ENCODE results near the gene C19orf47.

Gene C19orf47

DNA sequence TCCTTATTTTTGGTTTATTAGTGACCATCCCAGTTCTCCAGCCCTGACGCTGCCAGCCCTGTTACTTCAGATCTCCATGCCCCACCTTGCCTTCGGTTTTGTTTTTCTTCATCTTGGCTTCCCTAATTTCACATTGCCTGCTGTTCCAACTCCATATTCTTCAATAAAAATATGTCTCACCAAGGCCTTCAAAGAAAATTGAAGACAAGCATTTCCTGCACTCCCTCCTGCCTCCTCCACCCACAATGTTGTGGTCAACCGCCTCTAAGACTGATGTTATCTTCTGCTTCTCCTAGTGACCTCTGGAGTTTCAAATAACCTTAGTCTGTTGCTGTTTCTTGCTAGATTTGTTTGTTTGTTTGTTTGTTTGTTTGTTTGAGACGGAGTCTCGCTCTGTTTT lies 14.9 kb upstream of the C19orf47 start:
- peaks cover 13% of the 10 kb centered on the region; the same call in 1 of the 2 replicates for H3K36me3 ChIP-seq (ENCODE audit: insufficient read depth, low read length)
- no peak for TF ChIP-seq EZH2 (IDR thresholded peaks at IDR 0.05)
- TF ChIP-seq POLR2AphosphoS5 (IDR thresholded peaks at IDR 0.05; ENCODE audit: borderline replicate concordance, low read depth, low read length): no peak
- TF ChIP-seq FOXP2 (optimal IDR thresholded peaks at IDR 0.05; ENCODE audit: control extremely low read depth, extremely low read length, insufficient read depth): no peak
- DNase-seq (ENCODE audit: low read depth, low spot score): no peak
- H3K9ac ChIP-seq (ENCODE audit: insufficient read length): no peak overlapping the region
- H3K9me3 ChIP-seq (ENCODE audit: low read depth, low read length): no peaks in the 10 kb centered on the region
- H3K27ac ChIP-seq: no peak overlapping the region
- H3K4me3 ChIP-seq: no peak overlapping the region

DNA sequence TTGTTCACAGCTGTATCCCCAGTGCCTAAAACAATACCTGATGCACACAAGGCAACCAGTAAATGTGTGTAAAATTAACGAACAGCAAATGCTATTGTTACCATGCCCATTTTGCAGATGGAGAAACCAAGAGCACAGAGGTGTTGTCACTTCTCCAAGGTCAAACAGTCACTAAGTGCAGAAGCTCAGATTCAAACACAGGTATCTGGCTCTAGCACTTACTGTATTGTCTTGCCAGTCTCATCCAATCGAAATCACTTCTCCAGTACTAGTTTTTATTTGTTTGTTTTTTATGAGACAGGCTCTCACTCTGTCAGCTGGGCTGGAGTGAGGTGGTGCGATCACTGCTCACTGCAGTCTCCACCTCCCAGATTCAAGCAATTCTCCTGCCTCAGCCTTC lies 14.0 kb upstream of the C19orf47 start:
- Histone ChIP-seq H3K27ac (no peak overlapping the region), H3K4me3 (no peak overlapping the region), H3K36me3 (ENCODE audit: insufficient read depth, low read length) (peaks cover 5% of the 10 kb centered on the region; the same call in 1 of the 2 replicates), H3K9me3 (ENCODE audit: low read depth, low read length) (no peaks in the 10 kb centered on the region), H3K9ac (ENCODE audit: insufficient read length) (no peak overlapping the region)
- TF ChIP-seq EZH2 (IDR thresholded peaks at IDR 0.05) (no peak), POLR2AphosphoS5 (IDR thresholded peaks at IDR 0.05; ENCODE audit: borderline replicate concordance, low read depth, low read length) (no peak), FOXP2 (optimal IDR thresholded peaks at IDR 0.05; ENCODE audit: control extremely low read depth, extremely low read length, insufficient read depth) (no peak)
- DNase-seq (ENCODE audit: low read depth, low spot score): no peak

DNA sequence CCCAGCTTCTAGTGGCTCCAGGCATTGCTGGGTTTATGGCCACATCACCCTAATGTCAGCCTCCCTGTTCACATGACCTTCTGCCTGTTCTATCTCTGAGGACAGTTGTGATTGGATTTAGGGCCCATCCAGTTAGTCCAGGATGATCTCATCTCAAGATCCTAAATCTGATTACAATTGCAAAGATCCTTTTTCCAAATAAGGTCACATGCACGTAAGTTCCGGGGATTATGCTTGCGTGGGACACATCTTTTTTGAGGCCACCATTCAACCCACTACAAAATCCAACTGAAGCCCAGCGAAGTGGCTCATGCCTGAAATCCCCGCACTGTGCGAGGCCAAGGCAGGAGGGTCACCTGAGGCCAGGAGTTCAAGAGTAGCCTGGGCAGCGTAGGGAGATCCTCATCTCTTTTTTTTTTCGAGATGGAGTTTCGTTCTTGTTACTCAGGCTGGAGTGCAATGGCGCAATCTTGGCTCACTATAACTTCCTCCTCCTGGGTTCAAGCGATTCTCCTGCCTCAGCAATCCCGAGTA lies 12.6 kb upstream of the C19orf47 start:
- Histone ChIP-seq H3K9ac (ENCODE audit: insufficient read length) (no peak overlapping the region), H3K4me3 (no peak overlapping the region), H3K27ac (no peak overlapping the region), H3K9me3 (ENCODE audit: low read depth, low read length) (no peaks in the 10 kb centered on the region), H3K36me3 (ENCODE audit: insufficient read depth, low read length) (no peaks in the 10 kb centered on the region)
- no peak for DNase-seq (ENCODE audit: low read depth, low spot score)
- no peak for TF ChIP-seq FOXP2 (optimal IDR thresholded peaks at IDR 0.05; ENCODE audit: control extremely low read depth, extremely low read length, insufficient read depth)
- TF ChIP-seq POLR2AphosphoS5 (IDR thresholded peaks at IDR 0.05; ENCODE audit: borderline replicate concordance, low read depth, low read length): no peak
- TF ChIP-seq EZH2 (IDR thresholded peaks at IDR 0.05): no peak

DNA sequence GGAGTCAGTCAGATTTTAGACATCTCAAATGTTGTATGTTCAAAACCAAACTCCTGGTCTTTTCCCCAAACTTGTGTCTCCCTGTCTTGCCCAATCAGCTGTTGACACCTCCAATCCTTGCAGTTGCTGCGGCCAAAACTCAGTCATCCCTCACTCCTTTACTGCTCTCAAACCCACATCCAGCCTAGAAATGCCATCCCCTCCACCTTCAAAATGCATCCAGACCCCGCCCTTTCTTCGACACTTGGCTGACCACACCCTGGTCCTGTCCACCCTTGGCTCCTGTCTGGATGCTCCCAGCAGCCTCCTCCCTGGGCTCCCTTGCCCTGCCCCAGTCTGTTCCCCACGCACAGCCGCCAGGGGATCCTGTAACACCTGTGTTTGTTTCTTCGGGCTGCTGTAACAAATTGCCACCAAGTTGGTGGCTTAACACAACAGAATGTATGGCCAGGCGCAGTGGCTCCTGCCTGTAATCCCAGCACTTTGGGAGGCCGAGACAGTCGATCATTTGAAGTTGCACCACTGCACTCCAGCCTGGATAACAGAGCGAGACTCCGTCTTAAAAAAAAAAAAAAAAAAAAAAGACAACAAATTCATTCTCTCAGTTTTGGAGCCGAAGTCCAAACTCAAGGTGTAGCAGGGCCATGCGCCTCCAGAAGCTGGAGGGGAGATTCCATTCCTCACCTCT lies 12.0 kb upstream of the C19orf47 start:
- H3K27ac ChIP-seq: no peak overlapping the region
- no peak overlapping the region for H3K4me3 ChIP-seq
- H3K9me3 ChIP-seq (ENCODE audit: low read depth, low read length): no peaks in the 10 kb centered on the region
- H3K36me3 ChIP-seq (ENCODE audit: insufficient read depth, low read length): no peaks in the 10 kb centered on the region
- no peak for TF ChIP-seq FOXP2 (optimal IDR thresholded peaks at IDR 0.05; ENCODE audit: control extremely low read depth, extremely low read length, insufficient read depth)
- no peak for TF ChIP-seq POLR2AphosphoS5 (IDR thresholded peaks at IDR 0.05; ENCODE audit: borderline replicate concordance, low read depth, low read length)
- no peak for DNase-seq (ENCODE audit: low read depth, low spot score)
- H3K9ac ChIP-seq (ENCODE audit: insufficient read length): no peak overlapping the region

DNA sequence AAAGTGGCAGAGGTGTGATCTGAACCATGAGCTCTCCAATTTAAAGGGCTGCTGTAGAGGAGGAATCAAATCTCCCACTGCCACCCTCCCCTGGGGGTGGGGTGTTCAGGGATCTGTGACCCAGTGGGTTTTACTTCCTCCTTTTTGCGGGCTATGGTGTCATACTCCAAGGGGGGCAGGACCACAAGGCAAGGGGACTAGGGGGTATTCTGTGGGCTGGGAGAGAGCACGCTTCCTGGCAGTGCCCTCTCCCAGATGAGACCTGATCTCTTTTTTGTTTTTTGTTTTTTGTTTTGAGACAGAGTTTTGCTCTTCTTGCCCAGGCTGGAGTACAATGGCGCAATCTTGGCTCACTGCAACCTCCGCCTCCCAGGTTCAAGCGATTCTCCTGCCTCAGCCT lies 10.6 kb upstream of the C19orf47 start:
- H3K9ac ChIP-seq (ENCODE audit: insufficient read length): no peak overlapping the region
- TF ChIP-seq POLR2AphosphoS5 (IDR thresholded peaks at IDR 0.05; ENCODE audit: borderline replicate concordance, low read depth, low read length) (no peak), EZH2 (IDR thresholded peaks at IDR 0.05) (no peak), FOXP2 (optimal IDR thresholded peaks at IDR 0.05; ENCODE audit: control extremely low read depth, extremely low read length, insufficient read depth) (no peak)
- H3K27ac ChIP-seq: no peak overlapping the region
- DNase-seq (ENCODE audit: low read depth, low spot score): no peak
- H3K36me3 ChIP-seq (ENCODE audit: insufficient read depth, low read length): no peaks in the 10 kb centered on the region
- no peaks in the 10 kb centered on the region for H3K9me3 ChIP-seq (ENCODE audit: low read depth, low read length)
- H3K4me3 ChIP-seq: no peak overlapping the region

DNA sequence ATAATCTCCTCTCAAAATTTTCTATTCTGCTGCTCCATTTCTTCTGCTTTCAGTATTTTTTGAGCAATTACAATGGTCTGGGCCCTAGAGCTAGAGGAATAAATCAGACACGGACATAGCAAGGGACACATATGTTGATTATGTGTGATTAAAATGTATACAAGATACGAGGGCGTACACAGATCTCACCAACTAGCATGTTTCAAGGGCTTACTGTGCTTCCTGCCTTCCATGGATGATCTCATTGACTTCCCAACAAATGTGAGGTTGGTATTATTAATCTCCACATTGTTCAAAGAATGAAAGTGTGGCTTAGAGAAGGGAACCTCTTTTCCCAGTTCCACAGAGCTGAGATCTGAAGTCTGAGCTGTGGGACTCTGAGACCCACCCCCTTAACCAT lies 9.4 kb upstream of the C19orf47 start:
- no peak overlapping the region for H3K9ac ChIP-seq (ENCODE audit: insufficient read length)
- H3K9me3 ChIP-seq (ENCODE audit: low read depth, low read length): no peaks in the 10 kb centered on the region
- peak overlapping the region; percentile 45; the same call in 1 of the 2 replicates for H3K27ac ChIP-seq
- TF ChIP-seq EZH2 (IDR thresholded peaks at IDR 0.05) (no peak), FOXP2 (optimal IDR thresholded peaks at IDR 0.05; ENCODE audit: control extremely low read depth, extremely low read length, insufficient read depth) (no peak), POLR2AphosphoS5 (IDR thresholded peaks at IDR 0.05; ENCODE audit: borderline replicate concordance, low read depth, low read length) (no peak)
- no peaks in the 10 kb centered on the region for H3K36me3 ChIP-seq (ENCODE audit: insufficient read depth, low read length)
- DNase-seq (ENCODE audit: low read depth, low spot score): no peak
- no peak overlapping the region for H3K4me3 ChIP-seq

DNA sequence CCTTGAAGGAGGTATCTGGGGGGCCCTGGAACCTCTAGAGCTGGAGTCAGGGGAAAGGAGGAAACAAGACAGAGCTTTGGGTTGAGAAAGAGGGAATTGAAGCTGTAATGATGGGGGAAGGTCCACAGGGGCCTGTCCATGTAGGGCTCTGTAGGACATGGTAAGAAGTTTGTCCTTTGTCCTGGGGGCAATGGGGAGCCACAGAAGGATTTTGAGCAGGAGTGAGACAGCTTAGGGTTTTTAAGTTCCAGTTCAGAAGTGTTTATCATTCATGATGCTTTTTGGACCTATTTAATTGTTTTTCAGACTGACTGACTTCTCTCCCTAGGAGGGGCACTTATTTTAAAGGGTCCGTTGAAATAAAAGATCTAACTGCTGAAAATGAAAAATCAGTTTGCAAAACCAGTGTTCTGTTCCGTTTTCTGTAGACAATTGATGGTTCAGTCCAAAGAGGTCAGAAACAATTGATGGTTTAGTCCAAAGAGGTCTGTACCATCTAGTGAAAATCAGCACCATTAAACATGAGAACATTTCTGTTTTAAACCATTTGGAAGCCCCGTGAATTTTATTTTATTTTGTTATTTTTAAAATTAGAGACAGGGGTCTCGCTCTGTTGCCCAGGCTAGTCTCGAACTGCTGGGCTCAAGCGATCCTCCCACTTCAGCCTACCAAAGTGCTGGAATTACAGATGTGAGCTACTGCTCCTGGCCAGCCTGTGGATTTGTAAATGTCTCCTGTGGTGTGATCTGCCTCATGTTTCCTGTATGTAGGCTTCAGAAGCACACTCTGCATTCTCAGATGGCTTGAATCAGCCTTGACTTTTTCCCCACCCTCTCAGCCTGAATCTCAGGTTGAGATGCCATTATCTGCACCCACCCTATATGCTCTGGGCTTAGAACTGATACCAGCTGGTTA lies 8.7 kb upstream of the C19orf47 start:
- H3K9ac ChIP-seq (ENCODE audit: insufficient read length): no peak overlapping the region
- H3K36me3 ChIP-seq (ENCODE audit: insufficient read depth, low read length): no peaks in the 10 kb centered on the region
- no peak overlapping the region for H3K4me3 ChIP-seq
- peak overlapping the region; percentile 45; the same call in 1 of the 2 replicates for H3K27ac ChIP-seq
- TF ChIP-seq FOXP2 (optimal IDR thresholded peaks at IDR 0.05; ENCODE audit: control extremely low read depth, extremely low read length, insufficient read depth): no peak
- no peak for TF ChIP-seq POLR2AphosphoS5 (IDR thresholded peaks at IDR 0.05; ENCODE audit: borderline replicate concordance, low read depth, low read length)
- TF ChIP-seq EZH2 (IDR thresholded peaks at IDR 0.05): no peak
- DNase-seq (ENCODE audit: low read depth, low spot score): no peak
- no peaks in the 10 kb centered on the region for H3K9me3 ChIP-seq (ENCODE audit: low read depth, low read length)

DNA sequence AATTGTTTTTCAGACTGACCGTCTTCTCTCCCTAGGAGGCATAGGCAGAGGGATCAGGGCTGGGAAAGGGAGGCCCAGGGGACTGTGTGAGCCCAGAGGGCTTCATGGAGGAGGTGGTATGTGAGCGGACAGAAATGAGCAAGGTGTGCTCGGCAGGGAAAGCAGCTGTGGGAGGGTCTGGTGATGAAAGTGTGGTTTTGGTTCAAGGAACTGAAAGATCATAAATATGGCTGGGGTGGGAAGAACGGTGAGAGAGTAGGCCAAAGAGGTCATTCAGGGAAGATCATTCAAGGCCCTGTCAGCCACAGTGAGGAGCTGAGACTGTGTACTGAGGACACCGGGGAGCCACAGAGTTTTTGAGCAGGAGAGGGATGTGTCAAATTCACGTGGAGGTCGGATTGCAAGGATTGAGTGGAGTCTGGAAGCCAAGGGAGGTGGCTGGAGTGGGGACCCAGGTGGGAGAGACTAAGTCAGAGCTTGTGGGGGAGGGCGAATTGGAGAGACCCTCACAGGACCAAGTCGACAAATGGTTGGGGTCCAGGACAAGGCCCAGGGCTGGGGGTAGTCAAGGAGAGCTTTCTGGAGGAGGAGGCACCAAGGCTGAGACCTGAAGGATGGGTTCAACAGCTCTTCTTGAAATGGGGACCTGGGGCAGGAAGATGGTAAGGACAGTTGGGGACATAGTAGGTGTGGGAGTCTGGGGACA lies 7.9 kb upstream of the C19orf47 start:
- H3K36me3 ChIP-seq (ENCODE audit: insufficient read depth, low read length): no peaks in the 10 kb centered on the region
- H3K4me3 ChIP-seq: no peak overlapping the region
- no peak for DNase-seq (ENCODE audit: low read depth, low spot score)
- H3K27ac ChIP-seq: no peak overlapping the region
- no peak overlapping the region for H3K9ac ChIP-seq (ENCODE audit: insufficient read length)
- no peak for TF ChIP-seq FOXP2 (optimal IDR thresholded peaks at IDR 0.05; ENCODE audit: control extremely low read depth, extremely low read length, insufficient read depth)
- TF ChIP-seq EZH2 (IDR thresholded peaks at IDR 0.05): no peak
- TF ChIP-seq POLR2AphosphoS5 (IDR thresholded peaks at IDR 0.05; ENCODE audit: borderline replicate concordance, low read depth, low read length): no peak
- H3K9me3 ChIP-seq (ENCODE audit: low read depth, low read length): no peaks in the 10 kb centered on the region
